Panc1 (cell line): ENCODE measurements around the gene ZNF254.

Source experiments
- POLR2AphosphoS5 ChIP-seq: IDR thresholded peaks from 2 replicates; pipeline ENCODE4 v1.6.1; 2012; ENCODE audit warnings: mild to moderate bottlenecking, low read depth, low read length, moderate library complexity
- REST ChIP-seq, 2 experiments: IDR thresholded peaks; 2 replicates each; pipeline ENCODE4 v1.6.1; 2011 to 2012; ENCODE audit warnings: low read depth in 2 of 2, control low read depth in 1 of 2, low read length in 1 of 2, mild to moderate bottlenecking in 1 of 2, moderate library complexity in 1 of 2; ENCODE audit not compliant: insufficient read depth in 1 of 2
- TCF7L2 ChIP-seq: IDR thresholded peaks from 2 replicates; pipeline ENCODE4 v1.6.1; 2011; ENCODE audit warnings: mild to moderate bottlenecking, low read depth, low read length, inconsistent platforms
- TF ChIP-seq, protein P1 (sequence below): fragments of 450-650 bp; IDR thresholded peaks from 2 replicates; pipeline ENCODE4 v1.5.1; 2017; ENCODE audit warnings: mild to moderate bottlenecking

GRCh38 chr19:24060687-24061356, 26.2 kb upstream of the ZNF254 start:
- TF ChIP-seq, protein P1, sequence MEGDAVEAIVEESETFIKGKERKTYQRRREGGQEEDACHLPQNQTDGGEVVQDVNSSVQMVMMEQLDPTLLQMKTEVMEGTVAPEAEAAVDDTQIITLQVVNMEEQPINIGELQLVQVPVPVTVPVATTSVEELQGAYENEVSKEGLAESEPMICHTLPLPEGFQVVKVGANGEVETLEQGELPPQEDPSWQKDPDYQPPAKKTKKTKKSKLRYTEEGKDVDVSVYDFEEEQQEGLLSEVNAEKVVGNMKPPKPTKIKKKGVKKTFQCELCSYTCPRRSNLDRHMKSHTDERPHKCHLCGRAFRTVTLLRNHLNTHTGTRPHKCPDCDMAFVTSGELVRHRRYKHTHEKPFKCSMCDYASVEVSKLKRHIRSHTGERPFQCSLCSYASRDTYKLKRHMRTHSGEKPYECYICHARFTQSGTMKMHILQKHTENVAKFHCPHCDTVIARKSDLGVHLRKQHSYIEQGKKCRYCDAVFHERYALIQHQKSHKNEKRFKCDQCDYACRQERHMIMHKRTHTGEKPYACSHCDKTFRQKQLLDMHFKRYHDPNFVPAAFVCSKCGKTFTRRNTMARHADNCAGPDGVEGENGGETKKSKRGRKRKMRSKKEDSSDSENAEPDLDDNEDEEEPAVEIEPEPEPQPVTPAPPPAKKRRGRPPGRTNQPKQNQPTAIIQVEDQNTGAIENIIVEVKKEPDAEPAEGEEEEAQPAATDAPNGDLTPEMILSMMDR = no peak
- TF ChIP-seq REST (IDR thresholded peaks at IDR 0.05; ENCODE audit: insufficient read depth in 1 of 2, low read depth in 2 of 2, low read length in 1 of 2) (no peak), TCF7L2 (no peak), POLR2AphosphoS5 (no peak)
